ENCODE results near the gene AP1S1. TPM values are rescaled to one million over a fixed set of nuclear protein-coding genes. Genes with fewer than 3 reads are reported as not detected.

The AP1S1 gene
- total RNA-seq, 1 donor from 2014 or later, result 181 TPM

DNA sequence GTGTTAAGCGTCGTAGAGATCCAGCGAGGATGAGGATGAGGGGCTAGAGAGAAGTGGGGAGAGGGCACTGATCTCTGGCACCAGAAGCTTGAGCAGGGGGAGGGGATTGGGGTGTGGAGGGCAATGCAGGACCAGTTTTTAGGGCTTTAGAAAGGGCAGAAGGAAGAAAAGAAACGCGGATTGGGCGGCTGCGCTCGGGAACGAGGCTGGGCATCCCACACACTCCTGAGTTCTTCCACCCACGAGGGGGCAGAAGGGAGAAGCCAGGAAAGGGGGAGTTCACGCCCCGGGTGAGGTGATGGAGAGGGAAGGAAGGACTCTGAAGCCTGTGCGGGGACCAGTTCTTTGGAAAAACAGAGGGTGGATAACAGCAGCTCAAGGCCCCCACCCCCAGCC is 17.2 kb downstream of the AP1S1 start:
- Mint-ChIP-seq H3K36me3 (ENCODE audit: low read depth, unreplicated experiment) (no peaks in the 10 kb centered on the region), H3K9me3 (ENCODE audit: unreplicated experiment) (peaks cover 11% of the 10 kb centered on the region), H3K4me3 (ENCODE audit: unreplicated experiment) (peak overlapping the region; percentile 40), H3K4me1 (ENCODE audit: low read depth, unreplicated experiment) (peaks cover 40% of the 10 kb centered on the region), H3K27ac (ENCODE audit: unreplicated experiment) (peak overlapping the region; percentile 66), H3K27me3 (ENCODE audit: low read depth, unreplicated experiment) (peaks cover 53% of the 10 kb centered on the region)
- Histone ChIP-seq H4K20me1 (ENCODE audit: insufficient read depth, low read length) (peaks cover 10% of the 10 kb centered on the region), H3K4me1 (ENCODE audit: insufficient read depth, low read length) (peaks cover 54% of the 10 kb centered on the region), H3K4me2 (ENCODE audit: low read length) (no peak overlapping the region), H3K36me3 (ENCODE audit: insufficient read depth, low read length) (no peaks in the 10 kb centered on the region), H2AFZ (ENCODE audit: low read depth, low read length) (no peak overlapping the region), H3K79me2 (ENCODE audit: insufficient read depth, low read length) (no peaks in the 10 kb centered on the region), H3K9ac (ENCODE audit: low read length) (no peak overlapping the region), H3K27me3 (ENCODE audit: insufficient read depth, low read length) (peaks cover 64% of the 10 kb centered on the region), H3K9me3 (ENCODE audit: insufficient read depth, low read depth, low read length) (peaks cover 6% of the 10 kb centered on the region), H3K27ac (ENCODE audit: low read depth, low read length) (no peak overlapping the region), H3K4me3 (ENCODE audit: insufficient read depth, low read depth, low read length) (no peak overlapping the region)
- FAIRE-seq, result no peak
- DNase-seq (ENCODE audit: low read depth), result no peak
- TF ChIP-seq EZH2 (IDR thresholded peaks at IDR 0.05; ENCODE audit: insufficient read depth, low read length) (no peak), CTCF (IDR thresholded peaks at IDR 0.05; ENCODE audit: insufficient read depth, low read depth, low read length) (no peak)

GRCh38 chr7:101172005-101172853 is 18.0 kb downstream of the AP1S1 start:
- no peaks in the 10 kb centered on the region for H3K79me2 ChIP-seq (ENCODE audit: insufficient read depth, low read length)
- peaks cover 6% of the 10 kb centered on the region for H3K9me3 ChIP-seq (ENCODE audit: insufficient read depth, low read depth, low read length)
- H3K27ac ChIP-seq (ENCODE audit: low read depth, low read length), result no peak overlapping the region
- Mint-ChIP-seq H3K27ac (ENCODE audit: unreplicated experiment) (no peak overlapping the region), H3K27me3 (ENCODE audit: low read depth, unreplicated experiment) (peaks cover 60% of the 10 kb centered on the region), H3K36me3 (ENCODE audit: low read depth, unreplicated experiment) (no peaks in the 10 kb centered on the region), H3K9me3 (ENCODE audit: unreplicated experiment) (peaks cover 11% of the 10 kb centered on the region), H3K4me1 (ENCODE audit: low read depth, unreplicated experiment) (peaks cover 36% of the 10 kb centered on the region), H3K4me3 (ENCODE audit: unreplicated experiment) (no peak overlapping the region)
- no peak overlapping the region for H2AFZ ChIP-seq (ENCODE audit: low read depth, low read length)
- no peak for FAIRE-seq
- H3K9ac ChIP-seq (ENCODE audit: low read length), result no peak overlapping the region
- no peaks in the 10 kb centered on the region for H3K36me3 ChIP-seq (ENCODE audit: insufficient read depth, low read length)
- peaks cover 67% of the 10 kb centered on the region for H3K27me3 ChIP-seq (ENCODE audit: insufficient read depth, low read length)
- H3K4me1 ChIP-seq (ENCODE audit: insufficient read depth, low read length), result peaks cover 49% of the 10 kb centered on the region
- peak overlapping the region; percentile 75 for H3K4me2 ChIP-seq (ENCODE audit: low read length)
- peak; percentile 97 for TF ChIP-seq EZH2 (IDR thresholded peaks at IDR 0.05; ENCODE audit: insufficient read depth, low read length)
- no peak for TF ChIP-seq CTCF (IDR thresholded peaks at IDR 0.05; ENCODE audit: insufficient read depth, low read depth, low read length)
- H4K20me1 ChIP-seq (ENCODE audit: insufficient read depth, low read length), result peaks cover 10% of the 10 kb centered on the region
- no peak for DNase-seq (ENCODE audit: low read depth)
- H3K4me3 ChIP-seq (ENCODE audit: insufficient read depth, low read depth, low read length), result no peak overlapping the region
